DMS114 treated with DMSO at 0.1 percent for 48 hours (cell line): ENCODE results near the gene KIR3DL1.
"Not testable (repeated sequence)": the region's sequence is repeated elsewhere in the genome, so short reads cannot be mapped to it uniquely, and the experiment has no call there.

Experiments
- DNase-seq: peaks from one replicate; lab custom pipeline; 2025; ENCODE audit not compliant: unreplicated experiment; lab: John Stamatoyannopoulos, UW

KIR3DL1 gene

GRCh38 chr19:54816251-54816650 lies at the start of gene KIR3DL1:
TSS of gene KIR3DL1 (plus strand) at chr19:54816468.
- not testable (repeated sequence) for DNase-seq

- DNase-seq = not testable (repeated sequence)
Observed at GRCh38 chr19:54769646-54770045, 46.6 kb upstream of the KIR3DL1 start, which contains the start of gene KIR2DL1. TSS of gene KIR2DL1 (plus strand) at chr19:54769793. CDS start at chr19:54769851, 58 bp downstream.

GRCh38 chr19:54770511-54770910 lies 45.8 kb upstream of the KIR3DL1 start:
- not testable (repeated sequence) for DNase-seq

GRCh38 chr19:54771018-54771960 lies 45.0 kb upstream of the KIR3DL1 start:
- not testable (repeated sequence) for DNase-seq

GRCh38 chr19:54772666-54773065 lies 43.6 kb upstream of the KIR3DL1 start:
- DNase-seq = not testable (repeated sequence)

- DNase-seq = not testable (repeated sequence)
Observed at GRCh38 chr19:54775095-54775815, 41.0 kb upstream of the KIR3DL1 start.

GRCh38 chr19:54775830-54776229 lies 40.4 kb upstream of the KIR3DL1 start:
- DNase-seq = not testable (repeated sequence)

- not testable (repeated sequence) for DNase-seq
Observed at GRCh38 chr19:54777851-54778250, 38.4 kb upstream of the KIR3DL1 start.

GRCh38 chr19:54778896-54779295 lies 37.4 kb upstream of the KIR3DL1 start:
- DNase-seq = not testable (repeated sequence)

GRCh38 chr19:54782916-54783315 lies 33.4 kb upstream of the KIR3DL1 start:
- DNase-seq = not testable (repeated sequence)

GRCh38 chr19:54786091-54786723 lies 30.1 kb upstream of the KIR3DL1 start:
- not testable (repeated sequence) for DNase-seq

- not testable (repeated sequence) for DNase-seq
Observed at GRCh38 chr19:54788154-54788553, 28.1 kb upstream of the KIR3DL1 start.

GRCh38 chr19:54790711-54791110 lies 25.6 kb upstream of the KIR3DL1 start:
- no peak for DNase-seq

GRCh38 chr19:54791476-54791875 lies 24.8 kb upstream of the KIR3DL1 start:
- DNase-seq = no peak

- DNase-seq = no peak
Observed at GRCh38 chr19:54792814-54793213, 23.5 kb upstream of the KIR3DL1 start.

GRCh38 chr19:54795758-54796157 lies 20.5 kb upstream of the KIR3DL1 start:
- no peak for DNase-seq

GRCh38 chr19:54803410-54803809 lies 12.9 kb upstream of the KIR3DL1 start, which contains the start of gene KIR2DL4:
TSS of gene KIR2DL4 (plus strand) at chr19:54803610. CDS start at chr19:54803652, 42 bp downstream.
- DNase-seq = no peak

- no peak for DNase-seq
Observed at GRCh38 chr19:54804101-54804500, 12.2 kb upstream of the KIR3DL1 start.

GRCh38 chr19:54804571-54804970 lies 11.7 kb upstream of the KIR3DL1 start:
- DNase-seq = no peak

- DNase-seq = no peak
Observed at GRCh38 chr19:54805665-54806515, 10.4 kb upstream of the KIR3DL1 start.
